HG02759 (cell line): ENCODE results near the gene FLNB.

Experiments used
- ATAC-seq: cut with Tn5 transposase; IDR thresholded peaks from one replicate; pipeline ENCODE4 v1.9.1; 2021; ENCODE audit warnings: mild to moderate bottlenecking, moderate library complexity; ENCODE audit not compliant: unreplicated experiment

Gene FLNB

GRCh38 chr3:58027704-58028317 is 19.6 kb downstream of the FLNB start:
- ATAC-seq, result no peak

GRCh38 chr3:58028902-58029301 is 20.7 kb downstream of the FLNB start:
- ATAC-seq, result no peak

- no peak for ATAC-seq
Observed at GRCh38 chr3:58029842-58030584, 21.8 kb downstream of the FLNB start.

- no peak for ATAC-seq
Observed at GRCh38 chr3:58032186-58032585, 24.0 kb downstream of the FLNB start.

- peak; percentile 97 for ATAC-seq
Observed at GRCh38 chr3:58034738-58035523, 26.7 kb downstream of the FLNB start.

GRCh38 chr3:58035524-58036255 is 27.5 kb downstream of the FLNB start:
- ATAC-seq, result no peak

GRCh38 chr3:58036293-58037032 is 28.2 kb downstream of the FLNB start:
- ATAC-seq, result no peak

GRCh38 chr3:58037141-58037910 is 29.1 kb downstream of the FLNB start:
- ATAC-seq, result no peak

- ATAC-seq, result no peak
Observed at GRCh38 chr3:58038675-58039292, 30.6 kb downstream of the FLNB start.

GRCh38 chr3:58039601-58040000 is 31.4 kb downstream of the FLNB start:
- no peak for ATAC-seq

- no peak for ATAC-seq
Observed at GRCh38 chr3:58041182-58041825, 33.1 kb downstream of the FLNB start.

- ATAC-seq, result peak; percentile 89
Observed at GRCh38 chr3:58041826-58042324, 33.7 kb downstream of the FLNB start.

GRCh38 chr3:58042947-58043707 is 34.9 kb downstream of the FLNB start:
- no peak for ATAC-seq

GRCh38 chr3:58043933-58044332 is 35.7 kb downstream of the FLNB start:
- no peak for ATAC-seq

- ATAC-seq, result no peak
Observed at GRCh38 chr3:58044691-58045483, 36.7 kb downstream of the FLNB start.

GRCh38 chr3:58047826-58048225 is 39.6 kb downstream of the FLNB start:
- no peak for ATAC-seq

- ATAC-seq, result peak; percentile 45
Observed at GRCh38 chr3:58048301-58048700, 40.1 kb downstream of the FLNB start.
